HEK293T (cell line): ENCODE results near the gene FAM163B.

Experiments
- CTCF ChIA-PET: fragments of 350-600 bp; formaldehyde crosslinking; extraction: SDS; loops from one replicate; lab custom pipeline; 2021; ENCODE audit warnings: antibody characterized with exemption, inconsistent platforms; lab: Yijun Ruan, JAX
- POLR2A ChIA-PET: fragments of 350-600 bp; formaldehyde crosslinking; extraction: SDS; loops from one replicate; lab custom pipeline; 2020; ENCODE audit warnings: antibody characterized with exemption, inconsistent platforms; lab: Yijun Ruan, JAX
- DNase-seq: peaks from one replicate; pipeline ENCODE4 v3.0.0; 2012; ENCODE audit warnings: mixed read lengths; ENCODE audit errors: extremely low spot score
- ARNT ChIP-seq: fragments of 450-650 bp; IDR thresholded peaks from 2 replicates; pipeline ENCODE4 v1.6.1; 2017; ENCODE audit warnings: mild to moderate bottlenecking
- BHLHE40 ChIP-seq: fragments of 450-650 bp; IDR thresholded peaks from 2 replicates; pipeline ENCODE4 v1.6.1; 2016; ENCODE audit warnings: mild to moderate bottlenecking, moderate library complexity, borderline replicate concordance
- CTBP1 ChIP-seq: fragments of 450-650 bp; IDR thresholded peaks from 2 replicates; pipeline ENCODE4 v1.6.1; 2016; ENCODE audit warnings: borderline replicate concordance
- ELF4 ChIP-seq: fragments of 450-650 bp; IDR thresholded peaks from 2 replicates; pipeline ENCODE4 v1.6.1; 2017; ENCODE audit warnings: antibody characterized with exemption
- FOXA1 ChIP-seq: fragments of 450-650 bp; IDR thresholded peaks from 2 replicates; pipeline ENCODE4 v1.6.1; 2016; ENCODE audit warnings: mild to moderate bottlenecking
- FOXK2 ChIP-seq: fragments of 450-650 bp; IDR thresholded peaks from 2 replicates; pipeline ENCODE4 v1.6.1; 2016; ENCODE audit warnings: mild to moderate bottlenecking
- FOXM1 ChIP-seq: fragments of 450-650 bp; IDR thresholded peaks from 2 replicates; pipeline ENCODE4 v1.6.1; 2017; ENCODE audit warnings: mild to moderate bottlenecking, borderline replicate concordance
- HDGF ChIP-seq: fragments of 450-650 bp; IDR thresholded peaks from 2 replicates; pipeline ENCODE4 v1.6.1; 2017; ENCODE audit warnings: antibody characterized with exemption, borderline replicate concordance
- L3MBTL2 ChIP-seq: fragments of 450-650 bp; conservative IDR thresholded peaks from 2 replicates; pipeline ENCODE4 v1.6.1; 2016; ENCODE audit warnings: mild to moderate bottlenecking
- LEF1 ChIP-seq: fragments of 450-650 bp; IDR thresholded peaks from 2 replicates; pipeline ENCODE4 v1.6.1; 2017; ENCODE audit warnings: mild to moderate bottlenecking, borderline replicate concordance
- NFRKB ChIP-seq: fragments of 450-650 bp; IDR thresholded peaks from 2 replicates; pipeline ENCODE4 v1.6.1; 2016; ENCODE audit warnings: mild to moderate bottlenecking, moderate library complexity
- PKNOX1 ChIP-seq: fragments of 450-650 bp; IDR thresholded peaks from 2 replicates; pipeline ENCODE4 v1.6.1; 2016
- SP1 ChIP-seq: fragments of 450-650 bp; IDR thresholded peaks from 2 replicates; pipeline ENCODE4 v1.6.1; 2017
- SUZ12 ChIP-seq: fragments of 450-650 bp; IDR thresholded peaks from 2 replicates; pipeline ENCODE4 v1.6.1; 2016; ENCODE audit warnings: mild to moderate bottlenecking
- TARDBP ChIP-seq: fragments of 450-650 bp; IDR thresholded peaks from 2 replicates; pipeline ENCODE4 v1.6.1; 2016
- ZNF384 ChIP-seq: fragments of 450-650 bp; IDR thresholded peaks from 2 replicates; pipeline ENCODE4 v1.6.1; 2016

Gene FAM163B

GRCh38 chr9:133609311-133610098, at the start of gene FAM163B:
FAM163B (minus strand) TSS chr9:133609389; CDS start chr9:133580223, 29,166 bp downstream.
- ChIA-PET POLR2A (no interaction called here), CTCF (no interaction called here)
- TF ChIP-seq PKNOX1 (no peak), L3MBTL2 (no peak), SUZ12 (no peak)
- peak; percentile 74 for DNase-seq

GRCh38 chr9:133657120-133657661, 48.0 kb upstream of the FAM163B start:
- DNase-seq: no peak
- ChIA-PET POLR2A (no interaction called here), CTCF (no interaction called here)
- no peak for TF ChIP-seq FOXM1
- TF ChIP-seq TARDBP: no peak
- TF ChIP-seq BHLHE40: no peak
- no peak for TF ChIP-seq ARNT
- TF ChIP-seq ZNF384: no peak
- no peak for TF ChIP-seq NFRKB
- no peak for TF ChIP-seq SUZ12
- no peak for TF ChIP-seq ELF4
- no peak for TF ChIP-seq FOXK2
- TF ChIP-seq FOXA1: no peak
- TF ChIP-seq SP1: no peak
- no peak for TF ChIP-seq L3MBTL2
- no peak for TF ChIP-seq LEF1
- TF ChIP-seq CTBP1: no peak
- no peak for TF ChIP-seq HDGF
- no peak for TF ChIP-seq PKNOX1

- DNase-seq: no peak
- CTCF ChIA-PET: no interaction called here
- no peak for TF ChIP-seq FOXM1
- TF ChIP-seq PKNOX1: no peak
- no peak for TF ChIP-seq ELF4
- no peak for TF ChIP-seq SUZ12
- no peak for TF ChIP-seq FOXK2
- no peak for TF ChIP-seq CTBP1
- TF ChIP-seq FOXA1: no peak
- no peak for TF ChIP-seq TARDBP
- POLR2A ChIA-PET: no interaction called here
Measured at GRCh38 chr9:133656211-133657119, 47.3 kb upstream of the FAM163B start.

- ChIA-PET POLR2A (no interaction called here), CTCF (no interaction called here)
- TF ChIP-seq ARNT (no peak), FOXK2 (no peak), LEF1 (no peak), NFRKB (no peak), TARDBP (no peak), PKNOX1 (no peak), BHLHE40 (no peak), HDGF (no peak), CTBP1 (no peak), L3MBTL2 (no peak), FOXM1 (no peak), SP1 (no peak)
- DNase-seq: no peak
Measured at GRCh38 chr9:133655701-133656100, 46.5 kb upstream of the FAM163B start.

- DNase-seq: no peak
- POLR2A ChIA-PET: no interaction called here
- no peak for TF ChIP-seq TARDBP
- TF ChIP-seq NFRKB: no peak
- no peak for TF ChIP-seq SP1
- TF ChIP-seq ELF4: no peak
- TF ChIP-seq FOXK2: no peak
- no peak for TF ChIP-seq BHLHE40
- no peak for TF ChIP-seq LEF1
- no peak for TF ChIP-seq FOXA1
- no peak for TF ChIP-seq FOXM1
- no peak for TF ChIP-seq SUZ12
- TF ChIP-seq CTBP1: no peak
- no peak for TF ChIP-seq ZNF384
- CTCF ChIA-PET: no interaction called here
Measured at GRCh38 chr9:133654736-133655657, 45.8 kb upstream of the FAM163B start.
